OCI-M1 (cell line): ENCODE data around the gene LILRB1.
"Not testable (repeated sequence)": the region's sequence is repeated elsewhere in the genome, so short reads cannot be mapped to it uniquely, and the experiment has no call there.

Source experiments
- DNase-seq: peaks from one replicate; lab custom pipeline; 2025; lab: John Stamatoyannopoulos, UW

Gene LILRB1

DNA sequence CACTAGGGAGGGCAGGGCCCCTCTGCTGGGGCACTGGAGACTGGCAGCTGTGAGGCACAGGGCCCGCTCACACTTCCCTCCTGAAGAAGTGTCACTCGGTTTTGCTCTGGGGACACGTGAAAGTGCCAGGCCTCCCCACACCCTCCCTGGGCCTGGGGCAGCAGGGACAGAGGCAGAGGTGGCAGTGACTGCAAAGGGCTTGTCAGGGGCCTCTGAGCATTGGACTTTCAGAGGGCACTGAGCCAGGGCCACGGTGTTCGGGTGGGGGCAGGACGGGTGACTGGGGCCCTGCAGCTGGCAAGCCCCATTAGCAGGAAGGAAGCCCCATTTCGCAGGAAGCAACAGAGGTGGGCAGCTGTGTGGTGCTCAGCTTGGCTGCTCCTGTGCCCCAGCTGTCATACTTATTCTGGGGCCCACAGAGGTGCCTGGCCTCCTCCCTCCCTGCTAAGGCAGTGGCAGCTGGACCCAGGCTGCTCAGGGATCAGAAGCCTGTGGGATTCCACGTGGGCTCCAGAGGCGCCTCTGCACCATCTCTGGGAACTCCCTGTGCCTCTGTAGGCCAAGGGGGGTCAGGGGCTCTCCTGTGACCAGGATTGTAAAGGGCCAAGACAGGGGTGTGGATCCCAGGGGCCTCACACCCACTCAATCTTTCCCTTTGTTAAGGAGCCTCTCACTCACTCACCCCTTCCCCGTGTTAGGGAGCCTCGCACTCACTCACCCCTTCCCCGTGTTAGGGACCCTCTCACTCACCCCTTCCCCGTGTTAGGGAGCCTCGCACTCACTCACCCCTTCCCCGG is 5.2 kb upstream of the LILRB1 start:
- not testable (repeated sequence) for DNase-seq

- DNase-seq = no peak
Observed at GRCh38 chr19:54626757-54627156, 3.5 kb upstream of the LILRB1 start.

DNA sequence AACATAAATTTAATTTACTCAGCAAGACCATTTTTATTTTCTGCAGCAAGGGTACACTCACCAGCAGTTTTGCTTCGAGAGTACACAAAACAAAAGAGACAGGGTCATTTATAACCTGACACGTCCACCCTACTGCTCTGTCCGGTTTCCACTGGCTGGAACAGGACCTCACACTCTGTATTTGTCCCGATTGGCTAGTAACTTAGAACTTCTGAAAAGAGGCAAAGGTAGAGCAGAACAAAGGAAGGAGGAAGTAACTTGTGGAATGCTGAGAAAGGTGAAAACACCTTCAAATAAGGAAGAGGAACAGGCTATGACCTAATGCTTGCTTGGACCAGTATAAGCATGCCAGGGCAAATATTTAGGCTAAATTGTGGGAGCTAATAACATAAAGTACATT is 2.4 kb upstream of the LILRB1 start:
- not testable (repeated sequence) for DNase-seq

DNA sequence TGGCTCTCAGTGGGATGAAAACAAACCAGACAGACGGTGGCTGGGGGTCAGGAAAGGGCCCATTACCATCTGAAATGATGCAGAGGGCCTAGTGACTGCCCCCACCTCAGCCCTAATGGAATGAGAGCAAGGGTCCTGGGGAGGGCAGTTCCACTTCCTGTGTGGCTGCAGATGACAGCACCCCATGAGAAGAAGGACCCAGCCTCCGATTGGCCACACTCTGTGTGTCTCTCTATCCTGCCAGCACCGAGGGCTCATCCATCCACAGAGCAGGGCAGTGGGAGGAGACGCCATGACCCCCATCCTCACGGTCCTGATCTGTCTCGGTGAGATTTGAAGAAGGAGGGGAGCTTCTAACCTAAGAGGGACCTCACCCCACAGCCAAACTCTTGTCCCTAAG is 498 bp downstream of the LILRB1 start:
- no peak for DNase-seq

DNA sequence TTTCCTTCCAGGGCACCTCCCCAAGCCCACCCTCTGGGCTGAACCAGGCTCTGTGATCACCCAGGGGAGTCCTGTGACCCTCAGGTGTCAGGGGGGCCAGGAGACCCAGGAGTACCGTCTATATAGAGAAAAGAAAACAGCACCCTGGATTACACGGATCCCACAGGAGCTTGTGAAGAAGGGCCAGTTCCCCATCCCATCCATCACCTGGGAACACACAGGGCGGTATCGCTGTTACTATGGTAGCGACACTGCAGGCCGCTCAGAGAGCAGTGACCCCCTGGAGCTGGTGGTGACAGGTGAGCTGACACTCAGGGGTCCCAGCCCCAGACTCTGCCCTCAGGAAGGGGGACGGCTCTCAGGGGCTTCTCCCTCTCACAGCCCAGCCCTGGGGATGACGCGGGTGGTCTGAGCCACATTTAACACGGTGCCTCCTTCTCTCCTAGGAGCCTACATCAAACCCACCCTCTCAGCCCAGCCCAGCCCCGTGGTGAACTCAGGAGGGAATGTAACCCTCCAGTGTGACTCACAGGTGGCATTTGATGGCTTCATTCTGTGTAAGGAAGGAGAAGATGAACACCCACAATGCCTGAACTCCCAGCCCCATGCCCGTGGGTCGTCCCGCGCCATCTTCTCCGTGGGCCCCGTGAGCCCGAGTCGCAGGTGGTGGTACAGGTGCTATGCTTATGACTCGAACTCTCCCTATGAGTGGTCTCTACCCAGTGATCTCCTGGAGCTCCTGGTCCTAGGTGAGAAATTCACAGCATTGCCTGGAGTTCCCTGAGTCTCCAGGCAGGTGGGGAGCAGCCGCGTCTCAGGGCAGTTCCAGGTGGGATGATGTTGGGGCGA is 1.4 kb downstream of the LILRB1 start:
- not testable (repeated sequence) for DNase-seq

GRCh38 chr19:54632517-54632916 is 2.2 kb downstream of the LILRB1 start:
- not testable (repeated sequence) for DNase-seq

DNA sequence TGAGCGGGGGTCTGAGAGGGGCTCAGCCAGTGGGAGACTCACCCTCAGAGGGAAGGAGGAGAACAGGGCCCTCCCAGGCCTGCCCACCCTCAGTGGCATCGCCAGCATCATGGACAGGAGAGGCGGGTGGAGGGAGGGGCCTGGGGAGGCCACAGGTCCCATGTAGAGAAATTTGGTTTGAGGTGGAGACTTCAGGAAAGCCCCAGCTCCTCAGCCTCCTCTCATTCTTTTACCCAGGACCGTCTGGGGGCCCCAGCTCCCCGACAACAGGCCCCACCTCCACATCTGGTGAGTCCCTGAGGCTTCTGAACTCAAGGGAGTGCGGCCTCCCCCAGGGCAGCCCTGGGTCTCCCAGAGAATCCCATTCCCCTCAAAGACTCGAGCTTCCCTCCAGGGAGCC is 3.1 kb downstream of the LILRB1 start:
- DNase-seq = no peak

DNA sequence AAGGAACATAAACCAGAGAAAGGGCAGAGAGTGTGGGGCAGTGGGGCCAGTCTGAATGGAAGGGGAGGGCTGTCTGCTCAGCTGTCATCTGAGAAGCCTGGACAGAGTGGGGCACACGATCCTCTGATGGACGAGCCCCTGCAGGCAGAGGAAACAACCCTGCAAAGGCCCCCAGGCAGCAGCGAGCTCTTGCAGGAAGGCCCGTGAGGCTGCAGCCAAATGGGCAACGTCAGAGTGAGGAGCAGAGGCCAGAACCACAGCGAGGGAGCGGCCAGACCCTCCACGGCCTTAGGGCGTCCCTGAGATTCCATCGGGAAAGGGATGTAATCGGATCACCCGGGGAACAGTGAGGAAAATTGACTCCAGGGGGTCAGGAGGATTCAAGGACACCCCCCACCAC is 5.8 kb downstream of the LILRB1 start:
- DNase-seq = not testable (repeated sequence)

DNA sequence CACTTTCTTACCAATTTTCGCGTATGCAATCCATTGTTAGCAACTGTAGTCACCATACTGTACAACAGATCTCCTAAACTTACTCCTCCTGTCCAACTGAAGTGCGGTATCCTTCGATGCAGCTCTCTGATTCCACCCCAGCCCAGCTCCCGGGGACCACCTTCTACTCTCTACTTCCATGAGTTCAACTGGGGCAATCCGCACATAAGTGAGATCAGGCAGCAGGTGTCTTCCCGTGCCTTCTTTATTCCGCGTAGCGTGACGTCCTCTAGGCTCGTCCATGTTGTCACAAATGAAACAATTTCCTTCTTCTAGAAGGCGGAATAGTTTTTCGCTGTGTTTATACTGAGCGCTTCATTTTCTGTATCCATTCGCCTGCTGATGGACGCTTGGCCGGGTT is 8.4 kb downstream of the LILRB1 start:
- no peak for DNase-seq

DNA sequence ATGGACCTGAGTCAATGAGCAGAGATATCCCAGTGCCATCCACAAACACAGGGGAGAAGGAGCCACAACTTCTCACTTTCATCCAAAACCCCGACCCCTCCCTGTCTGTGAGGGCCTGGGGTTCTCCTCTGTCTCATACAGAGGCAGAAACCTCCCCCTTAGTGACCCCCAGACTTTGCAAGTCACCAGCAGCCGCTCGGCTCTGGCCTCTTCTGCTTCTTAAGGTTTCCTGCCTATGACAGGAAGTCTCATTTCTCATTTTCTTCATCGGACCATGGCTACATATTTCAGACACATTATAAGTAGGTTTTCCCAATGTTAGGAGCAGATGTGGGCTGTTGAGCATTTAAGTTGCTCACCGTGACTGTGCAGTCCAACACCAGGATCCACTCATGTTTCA is 12.7 kb downstream of the LILRB1 start:
- DNase-seq = not testable (repeated sequence)

DNA sequence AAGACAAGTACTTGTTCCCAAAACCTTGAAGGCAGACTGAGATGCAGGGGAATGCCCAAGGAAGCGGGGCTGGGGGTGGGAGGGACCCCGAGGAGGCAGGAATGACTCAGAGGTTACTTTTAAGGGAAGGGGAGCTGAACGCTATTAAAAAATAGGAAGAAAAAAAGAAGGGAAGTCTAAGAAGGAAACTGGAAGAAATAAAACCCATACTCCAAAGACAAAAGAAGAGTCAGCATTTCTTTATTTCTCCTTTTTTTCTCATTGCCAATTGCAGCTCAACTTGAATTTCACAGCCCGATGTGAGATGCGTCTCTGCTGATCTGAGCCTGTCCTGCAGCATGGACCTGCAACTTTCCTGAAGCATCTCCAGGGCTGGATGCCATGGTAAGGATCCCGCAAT is 13.3 kb downstream of the LILRB1 start:
- not testable (repeated sequence) for DNase-seq

GRCh38 chr19:54644056-54644455 is 13.8 kb downstream of the LILRB1 start:
- no peak for DNase-seq

DNA sequence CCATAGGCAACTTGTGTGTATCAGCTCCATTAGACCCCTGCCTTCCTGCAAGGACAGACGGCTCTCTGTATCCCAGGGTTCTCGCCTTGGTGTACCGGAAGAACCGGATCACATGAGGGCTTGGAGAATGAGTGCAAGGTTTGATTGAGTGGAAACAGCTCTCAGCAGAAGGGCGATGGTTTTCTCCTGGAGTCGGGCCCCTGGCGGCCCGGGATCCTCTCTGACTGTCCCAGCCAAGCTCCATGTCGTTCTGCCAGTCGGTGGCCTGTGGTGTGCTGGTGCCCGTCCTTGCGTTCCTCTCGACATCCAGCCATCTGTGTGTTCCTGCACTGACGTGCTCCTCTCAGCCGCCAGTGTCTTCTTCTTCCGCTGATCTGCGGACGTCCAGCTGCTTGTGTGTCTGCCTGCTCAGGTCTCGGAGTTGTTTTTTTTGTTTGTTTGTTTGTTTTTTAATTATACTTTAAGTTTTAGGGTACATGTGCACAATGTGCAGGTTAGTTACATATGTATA is 16.1 kb downstream of the LILRB1 start:
- DNase-seq = no peak

DNA sequence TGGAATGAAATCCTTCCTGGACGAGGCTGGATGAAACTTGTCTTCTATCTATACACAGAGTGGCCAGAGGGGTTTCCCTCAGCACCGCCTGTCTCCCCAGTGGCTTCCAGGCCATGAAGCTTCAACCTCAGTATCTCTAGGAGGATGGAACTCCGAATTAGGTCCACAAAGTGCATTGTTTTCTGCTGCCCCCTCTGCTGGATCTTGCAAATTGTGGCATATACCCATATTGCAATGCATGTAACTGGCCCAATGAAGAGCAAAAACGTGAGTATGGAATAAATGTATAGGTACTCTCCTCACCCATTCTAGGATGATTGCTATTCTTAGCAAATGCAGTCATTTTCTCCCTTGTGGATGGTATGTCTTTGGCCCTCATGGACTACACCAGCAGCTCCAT is 17.8 kb downstream of the LILRB1 start:
- DNase-seq = no peak

DNA sequence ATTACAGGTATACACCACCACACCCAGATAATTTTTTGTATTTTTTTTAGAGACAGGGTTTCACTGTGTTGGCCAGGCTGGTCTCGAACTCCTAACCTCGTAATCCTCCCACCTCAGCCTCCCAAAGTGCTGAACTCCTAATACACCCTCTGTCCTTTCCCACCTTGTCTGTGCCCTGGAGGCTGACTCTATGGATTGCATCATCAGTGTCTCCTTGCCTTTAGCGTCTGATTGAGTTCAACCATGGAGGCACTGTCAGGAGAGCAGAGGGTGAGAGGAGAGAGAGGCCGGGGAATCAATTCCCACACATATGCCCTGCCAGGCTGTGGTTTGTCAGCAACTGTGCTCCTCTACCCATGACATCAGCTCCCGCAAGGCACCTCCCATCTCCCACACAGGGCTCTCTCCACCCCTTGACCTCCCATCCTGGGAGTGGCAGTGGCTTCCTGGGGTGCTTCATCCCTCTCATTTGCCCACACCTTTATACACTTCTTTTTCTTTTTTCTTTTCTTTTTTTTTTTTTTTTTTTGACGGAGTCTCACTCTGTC is 19.9 kb downstream of the LILRB1 start:
- DNase-seq = no peak

GRCh38 chr19:54653181-54653809 is 23.0 kb downstream of the LILRB1 start:
- DNase-seq = peak; percentile 61

GRCh38 chr19:54654447-54655321 is 24.4 kb downstream of the LILRB1 start:
- DNase-seq = peak; percentile 57

GRCh38 chr19:54659300-54659699 is 29.0 kb downstream of the LILRB1 start:
- no peak for DNase-seq

GRCh38 chr19:54660306-54660705 is 30.0 kb downstream of the LILRB1 start:
- DNase-seq = no peak

DNA sequence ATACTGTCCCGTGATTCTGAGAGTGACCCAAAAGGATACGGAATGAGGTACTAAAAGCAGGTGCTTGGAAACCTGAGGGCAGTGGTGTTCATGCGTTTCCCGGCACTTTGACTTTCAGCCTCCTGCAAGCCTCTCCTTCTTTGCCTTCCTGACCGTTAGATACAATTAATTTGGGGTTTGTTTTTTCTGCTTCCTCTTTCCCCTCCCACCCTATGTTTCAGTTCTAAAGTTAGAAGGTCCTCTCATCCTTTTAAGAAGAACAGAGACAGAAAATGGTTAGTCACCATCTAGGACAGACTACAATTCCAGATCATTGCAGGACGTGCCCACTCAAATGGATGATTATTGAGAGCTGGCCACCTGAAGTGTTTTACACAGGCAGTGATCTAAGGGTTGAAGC is 30.7 kb downstream of the LILRB1 start:
- no peak for DNase-seq

GRCh38 chr19:54661846-54662481 is 31.7 kb downstream of the LILRB1 start:
- no peak for DNase-seq
